ENCODE results near the gene PDE6H.

Gene PDE6H

GRCh38 chr12:14948672-14949071, 24.2 kb upstream of the PDE6H start:
- H3F3A ChIP-seq (ENCODE audit: insufficient read depth, low read length): peaks cover 56% of the 10 kb centered on the region
- H3K27ac ChIP-seq (ENCODE audit: low read length): peak overlapping the region; percentile 94
- peaks cover 63% of the 10 kb centered on the region for H3K4me1 ChIP-seq (ENCODE audit: low read length)
- peak; percentile 93 for DNase-seq
- H2AFZ ChIP-seq (ENCODE audit: low read length): no peak overlapping the region
- no peaks in the 10 kb centered on the region for H4K20me1 ChIP-seq (ENCODE audit: insufficient read depth, low read length)
- TF ChIP-seq EZH2phosphoT487 (IDR thresholded peaks at IDR 0.05; ENCODE audit: low read length): no peak
- TF ChIP-seq CTCF (IDR thresholded peaks at IDR 0.05; ENCODE audit: low read length): no peak
- no peak for TF ChIP-seq EZH2 (optimal IDR thresholded peaks at IDR 0.05; ENCODE audit: low read depth, low read length)
- H3K9me2 ChIP-seq (replicated peaks; ENCODE audit: insufficient read depth, low read length): no peaks in the 10 kb centered on the region
- H3K4me3 ChIP-seq (ENCODE audit: low read length): peak overlapping the region; percentile 34
- peak overlapping the region; percentile 68 for H3K4me2 ChIP-seq (ENCODE audit: low read depth, low read length)
- H3K9ac ChIP-seq (ENCODE audit: low read length): peak overlapping the region; percentile 58
- H3K27me3 ChIP-seq (replicated peaks; ENCODE audit: insufficient read depth, low read length): no peaks in the 10 kb centered on the region
- H3K36me3 ChIP-seq (replicated peaks; ENCODE audit: insufficient read depth, low read length): peaks cover 26% of the 10 kb centered on the region
- no peaks in the 10 kb centered on the region for H3K9me3 ChIP-seq (replicated peaks; ENCODE audit: insufficient read depth, low read length)
- H3K79me2 ChIP-seq (ENCODE audit: low read length): peaks cover 88% of the 10 kb centered on the region

- peaks cover 22% of the 10 kb centered on the region for H3K36me3 ChIP-seq (replicated peaks; ENCODE audit: insufficient read depth, low read length)
- H2AFZ ChIP-seq (ENCODE audit: low read length): no peak overlapping the region
- peaks cover 94% of the 10 kb centered on the region for H3K79me2 ChIP-seq (ENCODE audit: low read length)
- H4K20me1 ChIP-seq (ENCODE audit: insufficient read depth, low read length): no peaks in the 10 kb centered on the region
- H3K27ac ChIP-seq (ENCODE audit: low read length): peak overlapping the region; percentile 94
- peaks cover 66% of the 10 kb centered on the region for H3F3A ChIP-seq (ENCODE audit: insufficient read depth, low read length)
- 0 out of 2 replicates have a peak overlapping the region, but pooled peaks have one; percentile 3 for H3K4me3 ChIP-seq (ENCODE audit: low read length)
- peak overlapping the region; percentile 68 for H3K4me2 ChIP-seq (ENCODE audit: low read depth, low read length)
- H3K9me3 ChIP-seq (replicated peaks; ENCODE audit: insufficient read depth, low read length): no peaks in the 10 kb centered on the region
- TF ChIP-seq EZH2phosphoT487 (IDR thresholded peaks at IDR 0.05; ENCODE audit: low read length): no peak
- no peak for TF ChIP-seq EZH2 (optimal IDR thresholded peaks at IDR 0.05; ENCODE audit: low read depth, low read length)
- no peak for TF ChIP-seq CTCF (IDR thresholded peaks at IDR 0.05; ENCODE audit: low read length)
- DNase-seq: no peak
- H3K9me2 ChIP-seq (replicated peaks; ENCODE audit: insufficient read depth, low read length): no peaks in the 10 kb centered on the region
- H3K4me1 ChIP-seq (ENCODE audit: low read length): peaks cover 73% of the 10 kb centered on the region
- peak overlapping the region; percentile 50; the same call in 1 of the 2 replicates for H3K9ac ChIP-seq (ENCODE audit: low read length)
- H3K27me3 ChIP-seq (replicated peaks; ENCODE audit: insufficient read depth, low read length): no peaks in the 10 kb centered on the region
These were observed 23.2 kb upstream of the PDE6H start for GRCh38 chr12:14949631-14950030.

GRCh38 chr12:14950421-14950820, 22.4 kb upstream of the PDE6H start:
- Histone ChIP-seq H3K9me2 (replicated peaks; ENCODE audit: insufficient read depth, low read length) (no peaks in the 10 kb centered on the region), H2AFZ (ENCODE audit: low read length) (no peak overlapping the region), H3K4me3 (ENCODE audit: low read length) (no peak overlapping the region), H3K36me3 (replicated peaks; ENCODE audit: insufficient read depth, low read length) (peaks cover 15% of the 10 kb centered on the region), H3K4me2 (ENCODE audit: low read depth, low read length) (peak overlapping the region; percentile 68), H3K27ac (ENCODE audit: low read length) (peak overlapping the region; percentile 94; the same call in 1 of the 2 replicates), H3K4me1 (ENCODE audit: low read length) (peaks cover 78% of the 10 kb centered on the region), H3F3A (ENCODE audit: insufficient read depth, low read length) (peaks cover 74% of the 10 kb centered on the region), H4K20me1 (ENCODE audit: insufficient read depth, low read length) (no peaks in the 10 kb centered on the region), H3K27me3 (replicated peaks; ENCODE audit: insufficient read depth, low read length) (no peaks in the 10 kb centered on the region), H3K9me3 (replicated peaks; ENCODE audit: insufficient read depth, low read length) (no peaks in the 10 kb centered on the region), H3K79me2 (ENCODE audit: low read length) (peaks cover 95% of the 10 kb centered on the region), H3K9ac (ENCODE audit: low read length) (peak overlapping the region; percentile 4; the same call in 1 of the 2 replicates)
- DNase-seq: peak; percentile 27
- no peak for TF ChIP-seq EZH2 (optimal IDR thresholded peaks at IDR 0.05; ENCODE audit: low read depth, low read length)
- TF ChIP-seq CTCF (IDR thresholded peaks at IDR 0.05; ENCODE audit: low read length): no peak
- no peak for TF ChIP-seq EZH2phosphoT487 (IDR thresholded peaks at IDR 0.05; ENCODE audit: low read length)

All from MM.1S (cell line).